Subcutaneous abdominal adipose tissue (tissue), 5 donors: ENCODE data around the gene APC2.

Experiments used
- H3K27ac ChIP-seq: one replicate; pipeline ENCODE4 v1.7.0; 2013; ENCODE audit warnings: low read depth, mild to moderate bottlenecking, inconsistent platforms, low read length, moderate library complexity
- H3K27me3 ChIP-seq, 5 donors: one replicate each; pipeline ENCODE4 v1.7.0; 2013; ENCODE audit warnings: low read length in 5 of 5, inconsistent platforms in 1 of 5; ENCODE audit not compliant: control insufficient read depth in 5 of 5, insufficient read depth in 4 of 5
- H3K36me3 ChIP-seq, 5 donors: one replicate each; pipeline ENCODE4 v1.7.0; 2013; ENCODE audit warnings: low read length in 5 of 5; ENCODE audit not compliant: control insufficient read depth in 5 of 5, insufficient read depth in 5 of 5
- H3K4me1 ChIP-seq, 5 donors: one replicate each; pipeline ENCODE4 v1.7.0; 2013; ENCODE audit warnings: low read length in 5 of 5, mild to moderate bottlenecking in 3 of 5, moderate library complexity in 1 of 5; ENCODE audit not compliant: control insufficient read depth in 5 of 5, insufficient read depth in 5 of 5
- H3K4me3 ChIP-seq, 5 donors: one replicate each; pipeline ENCODE4 v1.7.0; 2013; ENCODE audit warnings: low read length in 5 of 5, low read depth in 1 of 5
- H3K9ac ChIP-seq, 5 donors: one replicate each; pipeline ENCODE4 v1.7.0; 2013; ENCODE audit warnings: low read length in 5 of 5, mild to moderate bottlenecking in 4 of 5, moderate library complexity in 3 of 5
- H3K9me3 ChIP-seq, 5 donors: one replicate each; pipeline ENCODE4 v1.7.0; 2013; ENCODE audit warnings: low read length in 5 of 5; ENCODE audit not compliant: control insufficient read depth in 5 of 5
- donor health status: healthy.
- donor health status: healthy.
- donor health status: healthy.
- donor health status: healthy.
- donor health status: healthy.

APC2 gene

DNA sequence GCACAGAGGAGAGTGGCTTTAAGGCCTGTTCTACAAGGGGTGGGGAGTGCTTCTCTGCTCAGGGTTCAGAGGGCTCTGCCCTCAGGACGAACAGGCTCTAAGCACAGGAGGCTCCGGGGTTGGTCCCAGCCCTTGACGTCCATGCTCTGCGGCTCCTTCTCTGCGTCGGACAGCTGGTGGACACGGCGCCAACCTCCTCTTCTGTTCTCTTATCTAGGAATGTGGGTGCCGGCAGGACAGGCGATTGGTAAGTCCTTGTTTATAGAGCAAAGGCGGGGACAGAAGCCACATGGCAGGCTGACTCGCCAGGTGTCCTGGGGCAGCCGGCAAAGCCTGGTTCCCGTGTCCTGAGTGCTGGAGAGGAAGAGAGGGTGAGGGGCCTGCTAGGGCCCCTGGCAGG, 20.2 kb upstream of the APC2 start:
- Histone ChIP-seq H3K27ac (no peak overlapping the region), H3K36me3 (peaks cover 0 to 91% (median 85%) of the 10 kb centered on the region in 5 donors), H3K27me3 (no peaks in the 10 kb centered on the region), H3K9ac (no peak overlapping the region), H3K9me3 (no peaks in the 10 kb centered on the region), H3K4me1 (no peaks in the 10 kb centered on the region), H3K4me3 (no peak overlapping the region)

DNA sequence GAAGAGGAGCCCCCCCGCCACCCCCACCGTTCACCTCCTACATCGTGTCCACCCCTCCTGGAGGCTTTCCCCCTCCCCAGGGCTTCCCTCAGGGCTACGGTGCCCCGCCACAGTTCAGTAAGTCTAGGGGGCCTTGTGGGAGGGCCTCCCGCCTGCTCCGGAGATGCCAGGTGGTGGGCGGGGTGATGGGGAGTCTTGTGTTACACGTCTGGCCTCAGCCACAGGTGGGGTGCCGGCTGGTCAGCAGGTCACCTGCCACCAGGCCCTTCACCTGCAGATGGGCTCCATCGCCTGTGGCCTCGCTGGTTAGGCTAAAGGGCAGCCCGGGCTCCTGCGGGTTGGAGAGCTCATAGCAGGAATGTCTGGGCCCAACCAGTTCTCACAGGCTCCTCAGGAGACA, 19.7 kb upstream of the APC2 start:
- no peaks in the 10 kb centered on the region for H3K4me1 ChIP-seq
- no peaks in the 10 kb centered on the region for H3K27me3 ChIP-seq
- H3K9me3 ChIP-seq = no peaks in the 10 kb centered on the region
- H3K4me3 ChIP-seq = no peak overlapping the region
- H3K36me3 ChIP-seq = peaks cover 0 to 90% (median 80%) of the 10 kb centered on the region in 5 donors
- H3K27ac ChIP-seq = no peak overlapping the region
- H3K9ac ChIP-seq = no peak overlapping the region

DNA sequence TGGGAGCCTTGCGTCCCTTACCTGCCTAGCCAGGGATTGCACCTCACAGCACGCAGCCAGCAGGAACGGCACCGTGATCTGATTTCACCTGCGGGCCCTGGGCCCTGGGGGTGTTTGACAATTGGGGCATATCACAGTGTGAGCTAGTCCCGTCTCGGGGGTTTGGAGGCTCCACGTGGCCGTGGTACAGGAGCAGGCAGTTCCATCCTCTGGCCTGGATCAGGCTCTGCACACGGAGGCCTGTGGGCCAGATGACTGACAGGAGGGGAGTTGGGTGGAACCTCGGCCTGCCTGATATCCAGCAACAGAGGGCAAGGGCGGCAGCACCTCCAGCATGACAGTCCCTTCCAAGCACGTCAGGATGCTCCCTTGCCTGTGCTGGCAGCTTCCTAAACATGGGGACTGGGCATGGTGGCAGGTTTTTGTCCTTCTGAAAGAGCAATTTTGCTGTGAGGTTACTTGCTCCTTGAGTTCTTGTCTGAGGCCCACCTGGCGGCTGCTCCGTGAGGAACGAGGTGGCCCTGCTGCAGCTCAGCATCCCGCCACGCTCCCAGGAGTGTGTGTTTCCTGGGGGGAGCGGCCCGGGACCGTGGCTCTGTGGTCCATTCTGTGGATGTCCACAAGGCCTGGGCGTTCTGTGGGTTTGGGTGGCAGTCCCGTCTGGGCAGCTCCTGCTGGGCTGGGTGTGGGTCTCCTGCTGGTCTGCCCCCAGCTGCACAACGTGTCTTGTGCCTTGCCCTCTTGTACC, 18.0 kb upstream of the APC2 start:
- Histone ChIP-seq H3K9me3 (no peaks in the 10 kb centered on the region), H3K36me3 (peaks cover 0 to 78% (median 69%) of the 10 kb centered on the region in 5 donors), H3K4me1 (no peaks in the 10 kb centered on the region), H3K27ac (no peak overlapping the region), H3K9ac (peak overlapping the region in 1 of 5 donors; percentile 21), H3K4me3 (no peak overlapping the region), H3K27me3 (no peaks in the 10 kb centered on the region)

DNA sequence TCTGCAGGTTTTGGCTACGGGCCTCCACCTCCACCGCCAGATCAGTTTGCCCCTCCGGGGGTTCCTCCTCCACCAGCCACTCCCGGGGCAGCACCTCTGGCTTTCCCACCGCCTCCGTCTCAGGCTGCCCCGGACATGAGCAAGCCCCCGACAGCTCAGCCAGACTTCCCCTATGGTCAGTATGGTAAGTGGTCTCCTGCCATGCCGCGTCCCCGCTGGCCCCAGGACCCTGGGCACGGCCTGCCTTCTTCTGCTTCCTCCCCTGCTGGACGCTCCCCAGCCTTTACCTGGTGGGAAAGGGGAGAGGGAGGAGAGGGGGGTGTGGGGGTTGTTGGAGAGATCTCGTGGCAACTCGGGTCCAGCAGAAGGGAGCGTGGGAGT, 17.4 kb upstream of the APC2 start:
- no peak overlapping the region for H3K4me3 ChIP-seq
- H3K27me3 ChIP-seq = no peaks in the 10 kb centered on the region
- no peak overlapping the region for H3K27ac ChIP-seq
- H3K9ac ChIP-seq = no peak overlapping the region
- peaks cover 0 to 72% (median 63%) of the 10 kb centered on the region in 5 donors for H3K36me3 ChIP-seq
- peaks cover 0 to under 1% (median 0%) of the 10 kb centered on the region in 5 donors for H3K4me1 ChIP-seq
- H3K9me3 ChIP-seq = no peaks in the 10 kb centered on the region

DNA sequence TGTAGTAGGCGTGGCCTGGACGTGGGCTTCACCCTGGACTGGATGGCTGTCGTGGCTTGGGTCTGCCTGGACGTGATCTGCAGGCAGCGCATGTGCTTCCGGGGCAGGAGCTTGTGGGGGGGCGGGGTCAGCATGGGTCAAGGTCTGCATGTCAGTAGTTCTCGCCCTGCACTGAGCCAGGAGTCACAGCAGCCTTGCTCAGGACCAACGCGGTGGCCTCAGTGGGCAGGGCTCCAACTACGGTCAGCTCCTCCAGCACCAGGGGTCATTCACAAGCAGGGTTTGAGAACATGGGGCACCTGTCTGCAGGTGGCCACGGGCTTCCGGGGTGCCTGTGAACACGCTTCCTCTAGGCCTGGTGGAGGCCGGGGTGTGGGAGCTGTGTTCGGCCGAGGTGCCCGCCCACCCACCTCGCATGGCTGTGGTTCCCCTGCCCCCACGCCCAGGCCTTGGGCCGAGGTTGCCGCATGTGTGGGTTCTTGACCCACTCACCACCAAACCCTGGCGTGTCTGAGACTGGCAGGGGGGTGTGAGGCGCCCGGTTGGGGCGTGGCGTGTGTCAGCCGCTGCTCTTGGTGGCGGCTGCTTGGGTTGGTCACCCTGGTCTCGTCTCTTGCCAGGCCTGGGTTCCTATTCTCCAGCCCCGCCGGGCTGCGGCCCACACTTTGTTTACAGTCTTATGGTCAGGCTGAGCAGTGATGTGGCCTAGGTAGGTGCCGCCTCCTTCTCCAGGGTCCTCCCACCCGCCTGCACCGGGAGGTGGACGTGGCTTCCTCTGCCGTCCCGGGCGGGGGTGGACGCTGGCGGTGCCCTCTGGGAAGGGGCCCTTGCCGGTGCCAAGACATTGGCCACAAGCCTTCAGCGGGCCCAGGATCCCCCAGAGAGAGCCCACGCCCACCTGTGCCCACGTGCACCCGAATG, 16.5 kb upstream of the APC2 start:
- Histone ChIP-seq H3K27me3 (no peaks in the 10 kb centered on the region), H3K4me1 (peaks cover 2 to 7% (median 5%) of the 10 kb centered on the region in 5 donors), H3K9ac (no peak overlapping the region), H3K27ac (no peak overlapping the region), H3K9me3 (no peaks in the 10 kb centered on the region), H3K36me3 (peaks cover 0 to 63% (median 57%) of the 10 kb centered on the region in 5 donors), H3K4me3 (no peak overlapping the region)

DNA sequence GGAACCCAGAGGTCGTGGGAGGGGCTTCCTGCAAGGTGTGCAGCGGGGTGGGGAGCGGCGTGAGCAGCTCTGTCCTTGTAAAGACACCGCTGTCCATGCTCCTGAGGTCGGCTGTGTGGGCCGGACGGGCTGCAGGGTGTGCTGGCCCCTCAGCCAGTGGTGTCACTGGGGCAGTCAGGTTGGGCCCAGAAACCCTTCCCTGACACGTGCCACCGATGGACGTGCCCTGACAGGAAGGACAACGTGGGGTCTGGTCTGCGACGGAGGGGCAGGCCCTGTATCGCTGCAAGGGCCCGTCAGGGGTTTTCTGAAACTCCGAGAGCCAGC, 15.9 kb upstream of the APC2 start:
- no peak overlapping the region for H3K9ac ChIP-seq
- no peaks in the 10 kb centered on the region for H3K9me3 ChIP-seq
- no peaks in the 10 kb centered on the region for H3K27me3 ChIP-seq
- H3K36me3 ChIP-seq = peaks cover 0 to 59% (median 51%) of the 10 kb centered on the region in 5 donors
- H3K27ac ChIP-seq = no peak overlapping the region
- H3K4me1 ChIP-seq = peaks cover 2 to 9% (median 6%) of the 10 kb centered on the region in 5 donors
- H3K4me3 ChIP-seq = no peak overlapping the region

DNA sequence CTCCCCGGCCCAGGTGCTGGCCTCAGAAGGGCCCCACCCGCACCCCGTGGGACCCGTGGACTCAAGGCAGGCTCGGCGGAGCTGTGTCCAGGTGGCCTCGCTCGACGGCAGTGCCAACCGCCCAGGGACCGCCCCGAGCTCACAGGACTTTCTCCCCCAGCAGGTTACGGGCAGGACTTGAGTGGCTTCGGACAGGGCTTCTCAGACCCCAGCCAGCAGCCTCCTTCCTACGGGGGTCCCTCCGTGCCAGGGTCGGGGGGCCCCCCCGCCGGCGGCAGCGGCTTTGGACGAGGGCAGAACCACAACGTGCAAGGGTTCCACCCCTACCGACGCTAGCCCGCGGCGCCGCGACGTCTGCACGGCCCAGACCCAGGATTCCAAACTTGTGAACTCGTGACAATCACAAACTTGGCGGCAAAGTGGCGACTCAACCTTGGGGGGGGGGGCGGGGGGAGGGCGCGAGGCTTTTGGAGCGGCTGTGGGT, 15.3 kb upstream of the APC2 start:
- no peaks in the 10 kb centered on the region for H3K9me3 ChIP-seq
- peaks cover 2 to 15% (median 12%) of the 10 kb centered on the region in 5 donors for H3K4me1 ChIP-seq
- no peak overlapping the region for H3K27ac ChIP-seq
- H3K9ac ChIP-seq = no peak overlapping the region
- peaks cover 0 to 56% (median 47%) of the 10 kb centered on the region in 5 donors for H3K36me3 ChIP-seq
- no peak overlapping the region for H3K4me3 ChIP-seq
- no peaks in the 10 kb centered on the region for H3K27me3 ChIP-seq

DNA sequence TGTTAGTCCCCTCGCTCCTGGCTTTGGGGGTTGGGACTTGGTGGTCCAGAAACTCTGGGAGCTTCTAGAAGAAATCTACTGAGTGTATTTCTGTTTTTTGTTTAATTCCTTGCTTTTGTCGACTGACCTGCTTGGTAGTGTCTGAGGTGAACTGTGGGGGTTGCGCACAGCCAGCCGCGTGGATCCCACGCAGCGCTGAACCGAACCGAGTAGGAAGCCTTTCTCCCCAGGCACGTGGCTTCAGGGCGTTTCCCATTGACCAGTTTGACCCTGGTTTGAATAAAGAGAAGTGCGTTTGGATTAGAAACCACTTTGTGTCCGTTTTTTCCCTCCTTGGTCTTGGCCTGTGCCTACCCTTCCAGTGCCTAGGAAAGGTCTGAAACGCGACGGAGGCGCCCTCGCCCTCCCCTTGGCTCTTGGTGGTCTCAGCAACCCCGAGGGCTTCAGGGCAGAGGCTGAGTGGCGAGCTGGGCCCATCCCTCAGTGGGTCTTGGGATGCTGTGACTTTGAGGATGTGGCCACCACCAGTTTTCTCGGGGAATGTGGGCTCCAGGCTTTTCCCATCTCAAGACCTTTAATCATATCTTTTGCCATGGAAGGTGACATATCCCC, 14.4 kb upstream of the APC2 start:
- H3K36me3 ChIP-seq = peaks cover 0 to 57% (median 47%) of the 10 kb centered on the region in 5 donors

DNA sequence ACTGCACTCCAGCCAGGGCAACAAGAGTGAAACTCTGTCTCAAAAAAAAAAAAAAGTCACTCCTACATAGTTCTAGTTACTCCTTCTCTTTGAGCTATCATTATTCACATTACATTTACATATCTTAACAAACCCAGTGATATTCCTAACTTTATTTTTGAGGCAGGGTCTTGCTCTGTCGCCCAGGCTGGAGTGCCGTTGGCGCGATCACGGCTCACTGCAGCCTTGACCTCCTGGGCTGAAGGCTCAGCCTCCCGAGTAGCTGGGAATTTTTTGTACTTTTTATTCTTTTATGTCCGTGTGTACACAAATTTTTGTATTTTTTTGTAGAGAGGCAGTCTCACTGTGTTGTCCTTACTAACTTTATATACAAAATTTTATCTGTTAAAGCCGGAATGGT, 12.3 kb upstream of the APC2 start:
- no peak overlapping the region for H3K9ac ChIP-seq
- peaks cover 4 to 30% (median 21%) of the 10 kb centered on the region in 5 donors for H3K4me1 ChIP-seq
- no peak overlapping the region for H3K27ac ChIP-seq
- no peaks in the 10 kb centered on the region for H3K27me3 ChIP-seq
- no peaks in the 10 kb centered on the region for H3K9me3 ChIP-seq
- H3K4me3 ChIP-seq = peak overlapping the region; percentile 61 to 97 (median 93)
- H3K36me3 ChIP-seq = peaks cover 0 to 62% (median 56%) of the 10 kb centered on the region in 5 donors

More for the DNA sequence above, 14.4 kb upstream of the APC2 start:
- Histone ChIP-seq H3K9ac (no peak overlapping the region), H3K9me3 (no peaks in the 10 kb centered on the region), H3K27me3 (no peaks in the 10 kb centered on the region), H3K4me3 (no peak overlapping the region), H3K27ac (no peak overlapping the region), H3K4me1 (peaks cover 4 to 23% (median 18%) of the 10 kb centered on the region in 5 donors)
